Measurements from ENCODE around the gene TRIM2.

GRCh38 chr4:153260132-153260531 lies 55.9 kb downstream of the TRIM2 start:
- TF ChIP-seq CTCF (IDR thresholded peaks at IDR 0.05) (no peak), EP300 (IDR thresholded peaks at IDR 0.05) (no peak), POLR2A (IDR thresholded peaks at IDR 0.05) (no peak)
